ENCODE data around the gene ZNF566. TPM values are rescaled to one million over a fixed set of nuclear protein-coding genes. Genes with fewer than 3 reads are reported as not detected.

The ZNF566 gene
- total and polyA plus RNA-seq, 2 of the 13 experiments (the other 11 are each of a cell fraction or from before 2014, with no cell fraction given) = 4.8 to 13.7 TPM

DNA sequence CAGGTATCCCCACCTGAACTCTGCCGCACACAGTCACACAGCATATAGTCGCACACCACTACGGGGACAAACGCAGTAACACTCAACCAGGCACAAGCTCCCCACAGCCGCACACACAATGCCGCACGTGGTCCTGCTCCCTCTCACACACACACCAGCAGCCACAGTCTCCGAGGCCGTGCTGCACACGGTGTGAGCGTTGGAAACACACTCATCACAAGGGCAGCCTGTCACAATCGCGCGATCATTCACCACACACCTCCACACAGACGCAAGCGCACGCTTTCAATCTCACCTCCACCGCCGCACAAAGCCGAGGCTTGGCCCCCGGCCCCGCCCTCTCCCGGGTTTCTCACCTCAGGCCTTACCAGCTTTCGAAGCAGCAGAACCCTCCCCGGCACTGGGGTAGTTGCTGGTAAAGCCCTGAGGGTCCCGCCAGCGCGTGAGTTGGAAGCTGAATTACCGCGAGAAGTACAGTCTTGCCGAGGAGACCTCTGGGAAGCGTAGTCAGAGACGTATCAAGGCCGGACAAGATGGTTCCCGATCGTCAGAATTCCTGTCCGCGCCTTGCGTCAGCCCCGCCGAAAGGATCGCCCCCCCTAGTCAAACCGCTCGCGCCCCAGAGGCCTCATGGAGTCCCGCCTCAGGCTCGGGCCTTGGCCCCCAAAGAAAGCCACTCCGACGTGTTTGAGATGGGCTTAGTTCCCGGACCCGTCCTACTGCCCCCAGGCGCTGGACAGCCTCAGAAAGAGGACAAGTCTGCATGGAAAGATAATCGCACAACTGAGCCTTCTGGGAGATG, at the start of gene ZNF566 (continued):
- TF ChIP-seq, protein P1, sequence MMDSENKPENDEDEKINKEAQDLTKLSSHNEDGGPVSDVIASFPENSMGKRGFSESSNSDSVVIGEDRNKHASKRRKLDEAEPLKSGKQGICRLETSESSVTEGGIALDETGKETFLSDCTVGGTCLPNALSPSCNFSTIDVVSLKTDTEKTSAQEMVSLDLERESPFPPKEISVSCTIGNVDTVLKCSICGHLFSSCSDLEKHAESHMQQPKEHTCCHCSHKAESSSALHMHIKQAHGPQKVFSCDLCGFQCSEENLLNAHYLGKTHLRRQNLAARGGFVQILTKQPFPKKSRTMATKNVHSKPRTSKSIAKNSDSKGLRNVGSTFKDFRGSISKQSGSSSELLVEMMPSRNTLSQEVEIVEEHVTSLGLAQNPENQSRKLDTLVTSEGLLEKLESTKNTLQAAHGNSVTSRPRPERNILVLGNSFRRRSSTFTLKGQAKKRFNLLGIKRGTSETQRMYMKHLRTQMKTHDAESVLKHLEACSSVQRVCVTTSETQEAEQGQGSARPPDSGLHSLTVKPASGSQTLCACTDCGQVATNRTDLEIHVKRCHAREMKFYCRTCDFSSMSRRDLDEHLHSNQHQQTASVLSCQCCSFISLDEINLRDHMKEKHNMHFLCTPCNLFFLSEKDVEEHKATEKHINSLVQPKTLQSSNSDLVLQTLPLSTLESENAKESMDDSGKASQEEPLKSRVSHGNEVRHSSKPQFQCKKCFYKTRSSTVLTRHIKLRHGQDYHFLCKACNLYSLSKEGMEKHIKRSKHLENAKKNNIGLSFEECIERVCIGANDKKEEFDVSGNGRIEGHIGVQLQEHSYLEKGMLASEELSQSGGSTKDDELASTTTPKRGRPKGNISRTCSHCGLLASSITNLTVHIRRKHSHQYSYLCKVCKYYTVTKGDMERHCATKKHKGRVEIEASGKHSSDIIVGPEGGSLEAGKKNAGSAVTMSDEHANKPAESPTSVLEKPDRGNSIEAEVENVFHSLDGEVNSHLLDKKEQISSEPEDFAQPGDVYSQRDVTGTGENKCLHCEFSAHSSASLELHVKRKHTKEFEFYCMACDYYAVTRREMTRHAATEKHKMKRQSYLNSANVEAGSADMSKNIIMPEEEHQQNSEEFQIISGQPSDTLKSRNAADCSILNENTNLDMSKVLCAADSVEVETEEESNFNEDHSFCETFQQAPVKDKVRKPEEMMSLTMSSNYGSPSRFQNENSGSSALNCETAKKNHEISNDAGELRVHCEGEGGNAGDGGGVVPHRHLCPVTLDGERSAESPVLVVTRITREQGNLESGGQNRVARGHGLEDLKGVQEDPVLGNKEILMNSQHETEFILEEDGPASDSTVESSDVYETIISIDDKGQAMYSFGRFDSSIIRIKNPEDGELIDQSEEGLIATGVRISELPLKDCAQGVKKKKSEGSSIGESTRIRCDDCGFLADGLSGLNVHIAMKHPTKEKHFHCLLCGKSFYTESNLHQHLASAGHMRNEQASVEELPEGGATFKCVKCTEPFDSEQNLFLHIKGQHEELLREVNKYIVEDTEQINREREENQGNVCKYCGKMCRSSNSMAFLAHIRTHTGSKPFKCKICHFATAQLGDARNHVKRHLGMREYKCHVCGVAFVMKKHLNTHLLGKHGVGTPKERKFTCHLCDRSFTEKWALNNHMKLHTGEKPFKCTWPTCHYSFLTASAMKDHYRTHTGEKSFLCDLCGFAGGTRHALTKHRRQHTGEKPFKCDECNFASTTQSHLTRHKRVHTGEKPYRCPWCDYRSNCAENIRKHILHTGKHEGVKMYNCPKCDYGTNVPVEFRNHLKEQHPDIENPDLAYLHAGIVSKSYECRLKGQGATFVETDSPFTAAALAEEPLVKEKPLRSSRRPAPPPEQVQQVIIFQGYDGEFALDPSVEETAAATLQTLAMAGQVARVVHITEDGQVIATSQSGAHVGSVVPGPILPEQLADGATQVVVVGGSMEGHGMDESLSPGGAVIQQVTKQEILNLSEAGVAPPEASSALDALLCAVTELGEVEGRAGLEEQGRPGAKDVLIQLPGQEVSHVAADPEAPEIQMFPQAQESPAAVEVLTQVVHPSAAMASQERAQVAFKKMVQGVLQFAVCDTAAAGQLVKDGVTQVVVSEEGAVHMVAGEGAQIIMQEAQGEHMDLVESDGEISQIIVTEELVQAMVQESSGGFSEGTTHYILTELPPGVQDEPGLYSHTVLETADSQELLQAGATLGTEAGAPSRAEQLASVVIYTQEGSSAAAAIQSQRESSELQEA (CRISPR knock-in tag; IDR thresholded peaks at IDR 0.05; ENCODE audit: not compliant biosample characterization) = peak; percentile 67
- TF ChIP-seq SMC3 (IDR thresholded peaks at IDR 0.05; ENCODE audit: low read length) (no peak), ZFP36L1 (CRISPR knock-in tag; IDR thresholded peaks at IDR 0.05) (no peak), TOPORS (CRISPR knock-in tag; IDR thresholded peaks at IDR 0.05) (no peak), ZNF225 (CRISPR knock-in tag; IDR thresholded peaks at IDR 0.05) (0 out of 2 replicates have a peak, but pooled peaks have one; percentile 35), ZNF205 (CRISPR knock-in tag; IDR thresholded peaks at IDR 0.05) (peak; percentile 11; the same call in 1 of the 2 replicates), ZNF589 (CRISPR knock-in tag; conservative IDR thresholded peaks at IDR 0.05) (peak; percentile 69; the same call in 1 of the 2 replicates), ZNF264 (CRISPR knock-in tag; IDR thresholded peaks at IDR 0.05) (no peak), SMAD1 (CRISPR knock-in tag; IDR thresholded peaks at IDR 0.05; ENCODE audit: borderline replicate concordance, low read depth) (no peak), RFXAP (CRISPR knock-in tag; IDR thresholded peaks at IDR 0.05; ENCODE audit: borderline replicate concordance) (no peak), GLI4 (CRISPR knock-in tag; IDR thresholded peaks at IDR 0.05; ENCODE audit: borderline replicate concordance) (peak; percentile 60; the same call in 1 of the 2 replicates), ZNF777 (CRISPR knock-in tag; IDR thresholded peaks at IDR 0.05) (0 out of 2 replicates have a peak, but pooled peaks have one; percentile 18)
- TF ChIP-seq, protein P2, sequence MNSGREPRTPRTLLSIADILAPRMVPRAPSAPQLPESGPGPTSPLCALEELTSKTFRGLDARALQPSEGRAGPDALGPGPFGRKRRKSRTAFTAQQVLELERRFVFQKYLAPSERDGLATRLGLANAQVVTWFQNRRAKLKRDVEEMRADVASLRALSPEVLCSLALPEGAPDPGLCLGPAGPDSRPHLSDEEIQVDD (CRISPR knock-in tag; IDR thresholded peaks at IDR 0.05; ENCODE audit: borderline replicate concordance) = no peak
- TF ChIP-seq, protein P3, sequence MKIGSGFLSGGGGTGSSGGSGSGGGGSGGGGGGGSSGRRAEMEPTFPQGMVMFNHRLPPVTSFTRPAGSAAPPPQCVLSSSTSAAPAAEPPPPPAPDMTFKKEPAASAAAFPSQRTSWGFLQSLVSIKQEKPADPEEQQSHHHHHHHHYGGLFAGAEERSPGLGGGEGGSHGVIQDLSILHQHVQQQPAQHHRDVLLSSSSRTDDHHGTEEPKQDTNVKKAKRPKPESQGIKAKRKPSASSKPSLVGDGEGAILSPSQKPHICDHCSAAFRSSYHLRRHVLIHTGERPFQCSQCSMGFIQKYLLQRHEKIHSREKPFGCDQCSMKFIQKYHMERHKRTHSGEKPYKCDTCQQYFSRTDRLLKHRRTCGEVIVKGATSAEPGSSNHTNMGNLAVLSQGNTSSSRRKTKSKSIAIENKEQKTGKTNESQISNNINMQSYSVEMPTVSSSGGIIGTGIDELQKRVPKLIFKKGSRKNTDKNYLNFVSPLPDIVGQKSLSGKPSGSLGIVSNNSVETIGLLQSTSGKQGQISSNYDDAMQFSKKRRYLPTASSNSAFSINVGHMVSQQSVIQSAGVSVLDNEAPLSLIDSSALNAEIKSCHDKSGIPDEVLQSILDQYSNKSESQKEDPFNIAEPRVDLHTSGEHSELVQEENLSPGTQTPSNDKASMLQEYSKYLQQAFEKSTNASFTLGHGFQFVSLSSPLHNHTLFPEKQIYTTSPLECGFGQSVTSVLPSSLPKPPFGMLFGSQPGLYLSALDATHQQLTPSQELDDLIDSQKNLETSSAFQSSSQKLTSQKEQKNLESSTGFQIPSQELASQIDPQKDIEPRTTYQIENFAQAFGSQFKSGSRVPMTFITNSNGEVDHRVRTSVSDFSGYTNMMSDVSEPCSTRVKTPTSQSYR (CRISPR knock-in tag; IDR thresholded peaks at IDR 0.05; ENCODE audit: borderline replicate concordance) = no peak; the same call in 1 of the 2 replicates
